Esophagus squamous epithelium (tissue), 5 donors: ENCODE data around the gene SPOCK1. TPM values are rescaled to one million over a fixed set of nuclear protein-coding genes. Genes with fewer than 3 reads are reported as not detected.

Experiments used
- DNase-seq: peaks from one replicate; lab custom pipeline; 2025; lab: John Stamatoyannopoulos, UW
- H3K27ac ChIP-seq, 4 donors: fragments of 200-600 bp; sonication (generic); one replicate each; pipeline ENCODE4 v1.5.1; 2016 to 2019; ENCODE audit warnings: mild to moderate bottlenecking in 1 of 4
- H3K27me3 ChIP-seq, 4 donors: fragments of 200-600 bp; sonication (generic); 1 replicate in 3 of 4; 2 replicates in 1 of 4; pipeline versions ENCODE4 v1.5.1 to v1.6.0; 2017 to 2021; ENCODE audit warnings: antibody characterized with exemption in 1 of 4
- H3K36me3 ChIP-seq, 3 donors: fragments of 200-600 bp; sonication (generic); one replicate each; pipeline ENCODE4 v1.5.1; 2016 to 2019
- H3K4me1 ChIP-seq, 3 donors: fragments of 200-600 bp; sonication (generic); one replicate each; pipeline ENCODE4 v1.5.1; 2017 to 2019
- H3K4me3 ChIP-seq, 4 donors: fragments of 200-600 bp; sonication (generic); 1 replicate in 3 of 4; 2 replicates in 1 of 4; pipeline ENCODE4 v1.5.1; 2016 to 2019; ENCODE audit warnings: mild to moderate bottlenecking in 2 of 4, moderate library complexity in 1 of 4
- H3K9me3 ChIP-seq, 3 donors: fragments of 200-600 bp; sonication (generic); one replicate each; pipeline ENCODE4 v1.5.1; 2016 to 2019
- CTCF ChIP-seq, 6 experiments: fragments of 450-650 bp in 4 of 6; fragments of 200-600 bp in 2 of 6; sonication (generic) in 2 of 6; IDR thresholded peaks; one replicate each; pipeline ENCODE4 v1.5.1; 2016 to 2019; ENCODE audit warnings: antibody characterized with exemption in 6 of 6, mild to moderate bottlenecking in 4 of 6, moderate library complexity in 4 of 6
- POLR2A ChIP-seq, 4 donors: fragments of 450-650 bp; IDR thresholded peaks; one replicate each; pipeline ENCODE4 v1.6.1; 2017; ENCODE audit warnings: antibody characterized with exemption in 4 of 4, mild to moderate bottlenecking in 4 of 4, moderate library complexity in 3 of 4
- WGBS, 2 donors: methylation state at CpG; one replicate each; pipeline ENCODE4 v1.1.5; 2018; 5-methylcytosine and 5-hydroxymethylcytosine counted together
- intact Hi-C: fragments of 100-400 bp; cut with DNase I; formaldehyde crosslinking; loops from one replicate; pipeline ENCODE4 v1.15.0; 2022
- total RNA-seq, 4 donors: library from RNA; depleted of rRNA; stranded (reverse); fragments of >200 nt; gene quantifications; one replicate each; pipeline ENCODE4 v1.1.0, GENCODE V29; 2016
- donor health status: DM: yes; HTN: yes; CAD: no.

Gene SPOCK1
- total RNA-seq, 4 donors from 2014 or later, result 0.99 to 21.9 (median 8.1) TPM

GRCh38 chr5:137014731-137015130, 484.4 kb downstream of the SPOCK1 start:
- TF ChIP-seq CTCF (IDR thresholded peaks at IDR 0.05) (no peak), POLR2A (IDR thresholded peaks at IDR 0.05) (no peak)
- 43 to 60% methylated on average over 3 of the region's 3 CpGs for WGBS, 2 donors

GRCh38 chr5:137010226-137010625, 488.9 kb downstream of the SPOCK1 start:
- Histone ChIP-seq H3K27ac (no peak overlapping the region), H3K36me3 (no peaks in the 10 kb centered on the region), H3K4me3 (no peak overlapping the region), H3K9me3 (no peaks in the 10 kb centered on the region), H3K4me1 (no peaks in the 10 kb centered on the region), H3K27me3 (peaks cover 0 to 4% (median 0%) of the 10 kb centered on the region in 4 donors)
- DNase-seq, result no peak
- intact Hi-C loops, result no loop called here
- TF ChIP-seq POLR2A (IDR thresholded peaks at IDR 0.05), result no peak
- no peak for TF ChIP-seq CTCF (IDR thresholded peaks at IDR 0.05)
- 46 to 52% methylated on average over 3 of the region's 3 CpGs for WGBS, 2 donors

More at GRCh38 chr5:137014731-137015130, 484.4 kb downstream of the SPOCK1 start:
- Histone ChIP-seq H3K36me3 (no peaks in the 10 kb centered on the region), H3K4me3 (no peak overlapping the region), H3K9me3 (no peaks in the 10 kb centered on the region), H3K27ac (no peak overlapping the region), H3K4me1 (no peaks in the 10 kb centered on the region), H3K27me3 (peaks cover 0 to 4% (median 0%) of the 10 kb centered on the region in 4 donors)
- no peak for DNase-seq
- intact Hi-C loops, result no loop called here

GRCh38 chr5:137004279-137004678, 494.8 kb downstream of the SPOCK1 start:
- no peak for TF ChIP-seq CTCF (IDR thresholded peaks at IDR 0.05)
- no peak for TF ChIP-seq POLR2A (IDR thresholded peaks at IDR 0.05)
- DNase-seq, result no peak
- H3K9me3 ChIP-seq, result no peaks in the 10 kb centered on the region
- 15 to 37% methylated on average over 2 of the region's 2 CpGs for WGBS, 2 donors
- H3K4me3 ChIP-seq, result no peak overlapping the region
- no peak overlapping the region for H3K27ac ChIP-seq
- H3K27me3 ChIP-seq, result peaks cover 0 to 10% (median 0%) of the 10 kb centered on the region in 4 donors
- intact Hi-C loops, result no loop called here
- H3K4me1 ChIP-seq, result no peaks in the 10 kb centered on the region
- no peaks in the 10 kb centered on the region for H3K36me3 ChIP-seq

- no peak for TF ChIP-seq POLR2A (IDR thresholded peaks at IDR 0.05)
- no peak for TF ChIP-seq CTCF (IDR thresholded peaks at IDR 0.05)
- DNase-seq, result no peak
- Histone ChIP-seq H3K36me3 (no peaks in the 10 kb centered on the region), H3K9me3 (no peaks in the 10 kb centered on the region), H3K27me3 (peaks cover 0 to 16% (median 0%) of the 10 kb centered on the region in 4 donors), H3K27ac (no peak overlapping the region), H3K4me3 (no peak overlapping the region), H3K4me1 (no peaks in the 10 kb centered on the region)
- intact Hi-C loops, result no loop called here
- WGBS, 2 donors, result 74 to 83% methylated on average over 7 of the region's 7 CpGs
Observed at GRCh38 chr5:137001026-137001569, 498.0 kb downstream of the SPOCK1 start.

GRCh38 chr5:136999787-137000186, 499.3 kb downstream of the SPOCK1 start:
- intact Hi-C loops, result no loop called here

More at GRCh38 chr5:136999787-137000186, 499.3 kb downstream of the SPOCK1 start:
- no peaks in the 10 kb centered on the region for H3K36me3 ChIP-seq
- H3K27me3 ChIP-seq, result peaks cover 0 to 22% (median 1%) of the 10 kb centered on the region in 4 donors
- H3K4me3 ChIP-seq, result no peak overlapping the region
- TF ChIP-seq POLR2A (IDR thresholded peaks at IDR 0.05) (no peak), CTCF (IDR thresholded peaks at IDR 0.05) (no peak)
- 61 to 78% methylated on average over 5 of the region's 5 CpGs for WGBS, 2 donors
- no peaks in the 10 kb centered on the region for H3K4me1 ChIP-seq
- no peaks in the 10 kb centered on the region for H3K9me3 ChIP-seq
- H3K27ac ChIP-seq, result no peak overlapping the region
- DNase-seq, result no peak
